Activated naive CD8-positive, alpha-beta T cell treated with anti-CD3 and anti-CD28 coated beads for 36 hours (primary cell): ENCODE measurements around the gene RUBCN. TPM values are rescaled to one million over a fixed set of nuclear protein-coding genes. Genes with fewer than 3 reads are reported as not detected.
"Not testable (repeated sequence)": the region's sequence is repeated elsewhere in the genome, so short reads cannot be mapped to it uniquely, and the experiment has no call there.

Experiments
- DNase-seq: peaks from one replicate; pipeline ENCODE4 v3.0.0; 2021
- H3K27ac Mint-ChIP-seq: one replicate; pipeline ENCODE4 v1.8.0; 2022; ENCODE audit warnings: mild to moderate bottlenecking, moderate library complexity, mixed read lengths
- H3K27me3 Mint-ChIP-seq: one replicate; pipeline ENCODE4 v1.8.0; 2022; ENCODE audit warnings: mild to moderate bottlenecking, mixed read lengths
- H3K36me3 Mint-ChIP-seq: one replicate; pipeline ENCODE4 v1.8.0; 2021; ENCODE audit warnings: mild to moderate bottlenecking, mixed read lengths
- H3K4me1 Mint-ChIP-seq: one replicate; pipeline ENCODE4 v1.8.0; 2021; ENCODE audit warnings: mixed read lengths
- H3K4me3 Mint-ChIP-seq: one replicate; pipeline ENCODE4 v1.8.0; 2022; ENCODE audit warnings: mild to moderate bottlenecking, moderate library complexity, mixed read lengths
- H3K9me3 Mint-ChIP-seq: one replicate; pipeline ENCODE4 v1.8.0; 2022; ENCODE audit warnings: mixed read lengths
- total RNA-seq, 2 experiments: library from RNA; stranded (reverse); gene quantifications; one replicate each; pipeline ENCODE4 v1.2.3, GENCODE V29; 2021

RUBCN gene
- total RNA-seq, 2 experiments from 2014 or later: 23.7 to 24.7 TPM

DNA sequence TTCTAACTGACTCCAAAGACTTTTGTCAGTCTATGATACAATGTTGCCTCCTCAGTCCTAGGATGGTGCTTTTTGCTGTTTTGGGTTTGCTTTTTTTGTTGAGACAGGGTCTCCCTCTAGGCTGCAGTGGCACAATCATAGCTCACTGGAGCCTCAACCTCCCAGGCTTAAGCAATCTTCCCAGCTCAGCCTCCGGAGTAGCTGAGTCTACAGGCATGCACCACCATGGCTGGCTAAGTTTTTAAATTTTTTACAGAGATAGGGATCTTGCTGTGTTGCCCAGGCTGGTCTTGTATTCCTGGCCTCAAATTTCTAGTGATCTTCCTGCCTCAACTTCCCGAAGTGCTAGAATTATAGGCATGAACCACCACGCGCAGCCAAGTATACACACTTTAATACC, 22.5 kb downstream of the RUBCN start:
- DNase-seq: no peak
- H3K4me3 Mint-ChIP-seq: no peak overlapping the region
- peaks cover 25% of the 10 kb centered on the region for H3K4me1 Mint-ChIP-seq
- no peaks in the 10 kb centered on the region for H3K9me3 Mint-ChIP-seq
- no peaks in the 10 kb centered on the region for H3K27me3 Mint-ChIP-seq
- H3K27ac Mint-ChIP-seq: no peak overlapping the region
- H3K36me3 Mint-ChIP-seq: peaks cover 19% of the 10 kb centered on the region

DNA sequence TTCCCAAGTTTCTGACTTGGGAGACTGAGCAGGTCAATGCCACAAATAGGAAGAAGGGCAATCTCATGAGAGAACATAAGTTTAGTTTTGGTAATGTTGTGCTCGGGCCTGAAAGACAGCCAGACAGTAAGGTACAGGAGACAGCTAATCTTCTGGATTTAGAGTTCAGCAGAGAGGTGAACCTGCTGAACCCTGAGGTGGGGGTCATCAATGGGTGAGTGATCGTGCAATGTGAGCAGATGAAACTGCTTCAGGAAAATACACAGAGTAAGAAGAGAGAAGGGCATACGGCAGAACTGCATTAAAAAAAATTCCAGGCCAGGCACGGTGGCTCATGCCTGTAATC, 23.3 kb downstream of the RUBCN start:
- Mint-ChIP-seq H3K4me3 (no peak overlapping the region), H3K36me3 (peaks cover 19% of the 10 kb centered on the region), H3K9me3 (no peaks in the 10 kb centered on the region), H3K27me3 (no peaks in the 10 kb centered on the region), H3K27ac (peak overlapping the region; percentile 95), H3K4me1 (peaks cover 25% of the 10 kb centered on the region)
- no peak for DNase-seq

DNA sequence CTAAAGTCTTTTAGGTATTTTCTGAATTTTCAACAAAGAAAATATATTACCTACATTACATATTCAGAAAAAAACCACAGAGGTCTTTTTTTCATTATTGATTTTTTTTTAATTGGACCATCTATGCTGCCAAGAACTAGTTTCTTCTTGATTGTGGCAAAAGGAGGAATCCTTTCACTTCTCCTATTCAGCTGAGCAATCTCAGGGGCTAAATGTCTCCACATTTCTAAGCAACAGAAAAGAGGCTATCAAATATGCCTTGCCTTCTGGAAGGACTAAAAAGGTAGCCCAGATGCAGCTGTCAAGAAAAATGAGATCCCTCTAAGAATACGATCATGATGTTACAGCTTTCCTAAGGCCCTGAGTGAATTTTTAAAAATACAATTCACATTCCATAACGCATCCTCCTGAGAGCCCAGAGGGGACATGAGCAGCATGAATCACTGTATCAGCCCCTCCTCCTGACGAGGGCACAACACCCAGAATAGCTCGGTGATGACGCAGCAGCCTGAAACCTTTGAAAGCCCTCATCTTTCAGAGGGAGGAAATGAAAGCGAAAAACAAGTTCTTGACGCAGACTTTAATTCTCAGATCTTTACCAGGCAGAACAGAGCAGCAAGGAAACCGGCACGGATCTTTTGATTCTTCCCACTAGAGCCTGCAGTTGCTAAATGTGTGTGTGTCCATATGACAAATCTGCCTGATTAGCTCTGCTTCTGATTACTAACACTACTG, 24.6 kb downstream of the RUBCN start:
- H3K27ac Mint-ChIP-seq: peak overlapping the region; percentile 95
- no peaks in the 10 kb centered on the region for H3K9me3 Mint-ChIP-seq
- peak overlapping the region; percentile 67 for H3K4me3 Mint-ChIP-seq
- H3K27me3 Mint-ChIP-seq: no peaks in the 10 kb centered on the region
- H3K36me3 Mint-ChIP-seq: peaks cover 11% of the 10 kb centered on the region
- DNase-seq: peak; percentile 86
- H3K4me1 Mint-ChIP-seq: peaks cover 25% of the 10 kb centered on the region

DNA sequence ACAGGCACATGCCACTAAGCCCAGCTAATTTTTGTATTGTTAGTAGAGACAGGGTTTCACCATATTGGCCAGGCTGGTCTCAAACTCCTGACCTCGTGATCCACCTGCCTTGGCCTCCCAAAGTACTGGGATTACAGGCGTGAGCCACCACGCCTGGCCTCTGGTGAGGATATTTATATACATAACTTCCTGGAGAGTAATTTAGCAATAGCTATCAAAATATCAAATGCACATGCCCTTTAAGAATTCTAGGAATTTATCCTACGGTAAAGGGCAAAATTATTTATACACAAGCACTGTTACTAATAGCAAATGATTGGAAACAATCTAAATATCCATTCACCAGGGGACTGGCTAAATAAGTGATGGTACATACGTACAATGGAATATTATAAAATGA, 25.7 kb downstream of the RUBCN start:
- H3K27ac Mint-ChIP-seq, H3K27me3 Mint-ChIP-seq, DNase-seq, H3K9me3 Mint-ChIP-seq, H3K4me3 Mint-ChIP-seq, H3K36me3 Mint-ChIP-seq: not testable (repeated sequence)
- peaks cover 25% of the 10 kb centered on the region for H3K4me1 Mint-ChIP-seq

DNA sequence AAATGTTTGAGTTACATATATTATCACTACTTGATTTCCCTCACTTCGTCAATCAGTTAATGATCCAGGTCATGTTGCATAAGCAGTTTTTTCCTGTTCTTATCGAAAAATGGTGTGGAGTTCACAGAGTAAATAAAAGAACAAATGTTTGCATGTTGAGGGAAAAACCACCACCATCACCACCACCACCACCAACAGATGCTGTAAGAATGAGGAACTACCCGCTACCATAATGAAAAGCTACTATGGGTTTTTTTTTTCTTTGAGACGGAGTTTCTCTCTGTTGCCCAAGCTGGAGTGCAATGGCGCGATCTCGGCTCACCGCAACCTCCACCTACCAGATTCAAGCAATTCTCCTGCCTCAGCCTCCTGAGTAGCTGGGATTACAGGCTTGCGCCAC, 27.6 kb downstream of the RUBCN start:
- no peak overlapping the region for H3K4me3 Mint-ChIP-seq
- H3K27me3 Mint-ChIP-seq: no peaks in the 10 kb centered on the region
- no peaks in the 10 kb centered on the region for H3K9me3 Mint-ChIP-seq
- H3K27ac Mint-ChIP-seq: no peak overlapping the region
- no peak for DNase-seq
- peaks cover 8% of the 10 kb centered on the region for H3K36me3 Mint-ChIP-seq
- H3K4me1 Mint-ChIP-seq: peaks cover 24% of the 10 kb centered on the region

DNA sequence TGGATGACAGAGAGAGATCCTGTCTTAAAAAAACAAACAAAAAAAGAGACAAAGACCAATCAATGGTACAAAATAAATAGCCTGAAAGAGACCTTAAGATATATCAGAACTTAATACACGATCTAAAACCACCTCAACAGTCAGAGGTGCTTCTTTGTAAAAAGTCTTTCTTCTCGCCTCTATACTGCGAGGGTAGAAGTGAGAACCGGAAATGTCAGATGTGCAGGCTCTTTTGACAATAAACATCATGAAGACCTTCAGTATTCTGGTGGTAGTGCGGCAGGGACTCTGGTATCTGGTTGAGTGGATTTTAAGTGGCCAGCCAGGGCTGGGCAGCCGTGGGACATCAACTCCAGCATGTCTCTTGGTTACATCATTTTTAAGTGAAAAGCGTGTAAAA, 30.0 kb downstream of the RUBCN start:
- peaks cover 4% of the 10 kb centered on the region for H3K4me1 Mint-ChIP-seq
- H3K36me3 Mint-ChIP-seq: peaks cover 4% of the 10 kb centered on the region
- no peaks in the 10 kb centered on the region for H3K27me3 Mint-ChIP-seq
- H3K27ac Mint-ChIP-seq: no peak overlapping the region
- DNase-seq: no peak
- no peaks in the 10 kb centered on the region for H3K9me3 Mint-ChIP-seq
- H3K4me3 Mint-ChIP-seq: no peak overlapping the region

DNA sequence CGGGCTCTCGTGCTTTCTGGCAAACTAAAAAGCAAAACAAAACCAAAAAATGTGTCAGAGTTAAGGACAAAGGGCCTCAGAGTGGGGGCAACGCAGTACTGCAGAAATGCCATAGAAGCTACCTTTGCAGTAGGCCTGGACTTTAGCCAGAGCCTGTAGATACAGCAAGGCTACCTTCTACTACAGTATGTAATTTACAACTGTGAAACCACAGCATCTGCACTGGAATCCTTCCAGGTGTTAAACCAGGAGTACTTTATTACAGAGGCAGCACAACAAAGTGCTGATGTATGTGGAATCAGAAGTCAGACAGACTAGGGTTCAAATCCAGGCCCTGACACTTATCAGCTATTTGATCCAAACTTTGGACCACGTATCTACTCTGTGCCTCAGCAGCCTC, 34.9 kb downstream of the RUBCN start:
- Mint-ChIP-seq H3K36me3 (peaks cover 22% of the 10 kb centered on the region), H3K27me3 (no peaks in the 10 kb centered on the region), H3K4me3 (no peak overlapping the region), H3K4me1 (no peaks in the 10 kb centered on the region), H3K9me3 (no peaks in the 10 kb centered on the region), H3K27ac (no peak overlapping the region)
- no peak for DNase-seq

DNA sequence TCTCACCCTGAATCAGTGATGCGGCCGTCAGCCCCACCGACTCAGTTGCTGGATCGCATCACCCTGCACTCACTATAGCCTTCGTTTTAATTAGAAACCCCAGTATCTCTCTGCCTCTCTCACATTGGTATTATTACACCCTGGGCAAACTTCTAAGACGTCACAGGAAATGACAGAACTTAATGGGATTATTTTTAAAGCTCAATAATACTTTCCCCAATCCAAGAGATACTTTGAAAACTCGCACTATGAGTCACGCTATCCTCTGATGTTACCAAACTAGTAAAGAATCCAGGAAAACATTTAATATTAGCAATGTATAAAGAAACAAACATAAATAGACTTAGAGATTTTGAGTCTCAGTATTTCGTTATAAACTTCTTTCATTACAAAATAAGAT, 36.6 kb downstream of the RUBCN start:
- peaks cover 25% of the 10 kb centered on the region for H3K36me3 Mint-ChIP-seq
- H3K27me3 Mint-ChIP-seq: no peaks in the 10 kb centered on the region
- H3K4me3 Mint-ChIP-seq: no peak overlapping the region
- no peaks in the 10 kb centered on the region for H3K4me1 Mint-ChIP-seq
- H3K9me3 Mint-ChIP-seq: no peaks in the 10 kb centered on the region
- H3K27ac Mint-ChIP-seq: no peak overlapping the region
- no peak for DNase-seq

DNA sequence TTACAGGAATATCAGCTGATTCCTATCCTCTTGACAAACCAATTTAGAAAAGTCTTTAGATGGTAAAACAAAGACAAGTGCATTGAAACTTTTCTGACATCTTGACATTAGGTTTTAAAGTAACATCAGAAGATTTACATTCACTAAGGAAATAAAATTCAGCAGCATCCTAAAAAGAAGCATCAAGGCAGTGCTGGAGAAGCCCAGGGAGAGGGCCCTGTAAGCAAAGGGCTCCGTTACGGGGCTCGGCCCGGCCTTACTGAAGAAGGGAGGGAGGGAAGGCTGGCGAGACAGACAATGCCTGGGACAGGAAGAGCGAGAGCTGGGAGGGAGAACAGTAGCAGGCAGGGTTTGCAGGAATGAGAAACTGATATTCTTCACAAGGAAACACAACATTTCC, 39.3 kb downstream of the RUBCN start:
- H3K27ac Mint-ChIP-seq: no peak overlapping the region
- no peak for DNase-seq
- H3K4me1 Mint-ChIP-seq: no peaks in the 10 kb centered on the region
- H3K4me3 Mint-ChIP-seq: no peak overlapping the region
- H3K36me3 Mint-ChIP-seq: peaks cover 25% of the 10 kb centered on the region
- H3K27me3 Mint-ChIP-seq: no peaks in the 10 kb centered on the region
- H3K9me3 Mint-ChIP-seq: no peaks in the 10 kb centered on the region

DNA sequence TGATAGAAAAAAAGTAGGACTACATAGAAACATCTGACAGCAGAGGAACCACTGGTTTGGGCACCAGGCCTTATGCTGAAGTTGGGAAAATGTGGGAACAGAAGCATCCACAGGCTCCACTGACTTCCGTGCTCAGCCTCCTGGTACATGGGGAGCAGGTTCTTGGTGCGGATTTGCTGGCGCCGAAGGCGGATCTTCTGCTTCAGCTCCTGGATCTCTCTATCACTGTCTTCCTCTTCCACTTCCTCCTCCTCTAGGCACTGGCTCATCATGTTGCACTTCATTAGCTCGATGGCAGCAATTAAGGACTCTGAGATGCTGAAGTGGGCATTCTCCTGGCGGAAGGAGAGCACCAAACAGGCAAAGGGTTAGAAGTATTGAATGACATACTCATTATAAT, 42.5 kb downstream of the RUBCN start:
- Mint-ChIP-seq H3K9me3 (no peaks in the 10 kb centered on the region), H3K27ac (no peak overlapping the region), H3K36me3 (peaks cover 20% of the 10 kb centered on the region), H3K27me3 (no peaks in the 10 kb centered on the region), H3K4me1 (no peaks in the 10 kb centered on the region), H3K4me3 (no peak overlapping the region)
- no peak for DNase-seq

DNA sequence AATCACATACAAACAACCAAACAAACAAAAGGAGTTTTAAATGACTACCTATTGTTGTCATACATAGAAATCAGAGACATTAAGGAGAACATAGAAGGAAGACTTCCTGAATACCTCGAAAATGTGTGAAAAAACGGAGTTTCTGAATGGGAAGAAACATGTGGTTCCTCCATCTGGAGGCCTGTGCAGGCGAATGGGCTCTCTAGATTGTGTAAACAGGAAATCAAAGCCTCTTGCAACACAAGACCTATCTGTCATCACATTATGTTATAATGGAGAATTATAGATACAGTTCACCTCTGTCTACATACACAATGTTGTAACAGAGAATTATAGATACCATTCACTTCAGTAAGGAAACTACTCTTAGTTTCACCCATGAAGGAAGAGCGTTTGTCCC, 44.1 kb downstream of the RUBCN start:
- Mint-ChIP-seq H3K27ac (no peak overlapping the region), H3K36me3 (peaks cover 17% of the 10 kb centered on the region), H3K9me3 (no peaks in the 10 kb centered on the region), H3K4me3 (no peak overlapping the region), H3K27me3 (no peaks in the 10 kb centered on the region), H3K4me1 (no peaks in the 10 kb centered on the region)
- no peak for DNase-seq

DNA sequence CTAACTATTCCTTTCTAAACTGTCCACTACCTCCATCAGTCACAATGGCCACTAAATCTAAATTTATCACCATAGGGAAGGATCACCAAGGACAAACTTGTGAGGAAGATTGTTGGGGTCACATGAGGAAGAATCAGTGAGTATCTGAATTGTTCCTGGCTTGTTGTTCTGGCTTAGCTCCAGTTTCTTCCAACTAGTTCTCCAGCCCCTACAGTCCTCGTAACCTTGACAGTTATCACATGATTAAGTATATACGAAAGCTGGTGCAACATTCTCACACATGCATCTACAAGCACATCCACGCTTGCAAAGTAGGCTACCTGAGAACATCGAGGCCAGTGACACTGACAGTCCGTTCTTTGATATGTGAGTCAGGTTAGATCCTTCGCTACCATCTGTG, 46.0 kb downstream of the RUBCN start:
- H3K4me1 Mint-ChIP-seq: no peaks in the 10 kb centered on the region
- no peak overlapping the region for H3K27ac Mint-ChIP-seq
- H3K4me3 Mint-ChIP-seq: no peak overlapping the region
- DNase-seq: no peak
- H3K36me3 Mint-ChIP-seq: peaks cover 10% of the 10 kb centered on the region
- H3K9me3 Mint-ChIP-seq: no peaks in the 10 kb centered on the region
- H3K27me3 Mint-ChIP-seq: no peaks in the 10 kb centered on the region

DNA sequence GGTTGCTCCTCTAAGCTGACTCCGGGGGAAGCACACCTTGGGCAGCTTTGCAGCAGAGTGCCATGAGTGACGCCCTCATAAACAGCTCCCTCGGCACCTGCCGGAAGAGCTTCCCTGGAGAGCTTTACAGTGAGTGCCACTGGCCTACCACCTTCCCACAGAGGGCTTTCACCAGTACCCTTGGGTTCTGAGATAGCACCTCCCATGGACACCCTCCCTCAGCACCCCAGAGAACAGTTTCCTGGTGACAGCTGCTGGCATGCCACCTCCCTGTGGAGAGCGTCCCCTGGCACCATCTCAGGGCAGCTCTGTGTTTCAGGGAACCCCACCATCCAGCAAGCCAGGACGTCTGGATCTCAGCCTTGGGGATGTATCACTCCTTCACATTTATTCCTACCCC, 49.1 kb downstream of the RUBCN start:
- H3K9me3 Mint-ChIP-seq: no peaks in the 10 kb centered on the region
- no peak overlapping the region for H3K27ac Mint-ChIP-seq
- H3K27me3 Mint-ChIP-seq: no peaks in the 10 kb centered on the region
- DNase-seq: no peak
- peaks cover 7% of the 10 kb centered on the region for H3K36me3 Mint-ChIP-seq
- H3K4me1 Mint-ChIP-seq: no peaks in the 10 kb centered on the region
- no peak overlapping the region for H3K4me3 Mint-ChIP-seq

DNA sequence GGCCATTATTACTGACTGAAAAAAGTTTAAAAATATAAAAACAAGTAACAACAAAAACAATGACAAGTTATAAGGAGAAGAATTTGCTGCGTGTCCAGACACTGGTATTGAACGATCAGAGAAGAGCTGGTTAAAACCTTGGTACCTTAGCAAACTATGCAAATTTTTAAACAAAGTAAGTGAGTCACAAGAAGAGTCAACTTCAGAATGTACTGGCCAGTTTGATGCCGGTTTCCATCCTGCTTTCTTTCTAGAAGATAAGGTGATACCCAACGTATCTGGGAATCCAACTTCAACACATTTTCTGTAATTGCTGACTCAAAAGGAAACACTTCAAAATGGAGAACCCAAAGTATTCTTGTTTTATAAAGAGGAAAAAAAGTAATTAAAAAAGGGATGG, 49.8 kb downstream of the RUBCN start:
- DNase-seq: no peak
- Mint-ChIP-seq H3K4me3 (no peak overlapping the region), H3K4me1 (no peaks in the 10 kb centered on the region), H3K27ac (no peak overlapping the region), H3K27me3 (no peaks in the 10 kb centered on the region), H3K36me3 (peaks cover 8% of the 10 kb centered on the region), H3K9me3 (no peaks in the 10 kb centered on the region)

DNA sequence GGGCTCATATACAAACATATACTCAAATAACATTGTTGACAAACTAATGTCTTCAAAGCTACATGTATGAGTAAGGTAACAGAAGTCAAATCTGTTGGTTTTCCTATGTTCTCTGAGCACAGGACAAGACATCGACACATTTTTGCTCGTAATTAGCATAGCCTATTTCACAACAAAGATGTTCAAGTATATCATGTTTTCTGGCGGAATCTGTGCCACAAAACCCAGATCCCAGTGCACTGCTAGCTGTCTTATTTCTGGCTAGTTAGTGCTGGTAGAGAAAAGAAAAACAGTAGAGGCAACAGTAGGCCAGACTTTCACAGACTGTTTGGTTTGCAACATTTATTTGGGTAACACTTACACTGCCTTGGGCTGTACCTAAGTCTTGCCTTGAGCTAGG, 51.2 kb downstream of the RUBCN start:
- Mint-ChIP-seq H3K27me3 (no peaks in the 10 kb centered on the region), H3K4me3 (no peak overlapping the region), H3K36me3 (peaks cover 10% of the 10 kb centered on the region), H3K27ac (no peak overlapping the region), H3K4me1 (no peaks in the 10 kb centered on the region), H3K9me3 (no peaks in the 10 kb centered on the region)
- no peak for DNase-seq

DNA sequence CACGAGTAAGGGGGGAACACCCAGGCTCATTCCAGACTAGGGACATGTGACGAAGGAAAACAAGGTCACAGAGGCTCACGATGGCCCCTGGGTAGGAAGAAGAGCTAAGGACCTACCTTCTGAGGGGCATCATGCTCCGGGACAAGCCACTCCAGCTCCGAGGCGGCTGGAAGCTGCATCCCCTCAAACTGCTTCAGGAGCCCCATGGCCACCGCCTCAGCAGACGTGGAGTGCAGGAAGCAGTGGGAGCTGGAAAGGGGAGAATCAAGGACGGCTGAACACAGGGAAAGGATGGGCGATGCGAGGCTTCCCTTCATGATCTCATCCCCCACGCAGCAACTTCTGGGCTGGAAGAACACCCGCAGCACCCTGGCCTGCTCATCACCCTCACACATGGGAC, 53.5 kb downstream of the RUBCN start:
- Mint-ChIP-seq H3K9me3 (no peaks in the 10 kb centered on the region), H3K27me3 (no peaks in the 10 kb centered on the region), H3K27ac (no peak overlapping the region), H3K36me3 (peaks cover 21% of the 10 kb centered on the region), H3K4me3 (no peak overlapping the region), H3K4me1 (no peaks in the 10 kb centered on the region)
- no peak for DNase-seq
